DOHH2 (cell line): ENCODE measurements around the gene SLC66A1.

Experiments used
- H3F3A ChIP-seq: fragments of 200-600 bp; sonication (generic), shearing (Covaris generic); 2 replicates; pipeline ENCODE4 v1.6.0; 2016; ENCODE audit warnings: antibody characterized with exemption, mild to moderate bottlenecking; ENCODE audit not compliant: control insufficient read depth, insufficient read depth
- H3K27ac ChIP-seq: fragments of 200-600 bp; sonication (generic); 2 replicates; pipeline ENCODE4 v1.5.1; 2014; ENCODE audit warnings: low read depth, mild to moderate bottlenecking, low read length, moderate library complexity
- H3K27me3 ChIP-seq: fragments of 200-600 bp; sonication (generic); 2 replicates; pipeline ENCODE4 v1.6.1; 2014; ENCODE audit warnings: mild to moderate bottlenecking, low read length, mixed read lengths; ENCODE audit not compliant: control insufficient read depth
- H3K36me3 ChIP-seq: fragments of 200-600 bp; sonication (generic); 2 replicates; pipeline ENCODE4 v1.6.1; 2014; ENCODE audit warnings: mild to moderate bottlenecking, low read length, moderate library complexity, mixed read lengths; ENCODE audit not compliant: control insufficient read depth
- H3K4me1 ChIP-seq: fragments of 200-600 bp; sonication (generic); 2 replicates; pipeline ENCODE4 v1.6.1; 2014; ENCODE audit warnings: mild to moderate bottlenecking, low read length, mixed read lengths; ENCODE audit not compliant: control insufficient read depth
- H3K4me2 ChIP-seq: fragments of 200-600 bp; sonication (generic); 2 replicates; pipeline ENCODE4 v1.6.0; 2014; ENCODE audit warnings: mild to moderate bottlenecking, low read length, moderate library complexity
- H3K4me3 ChIP-seq: fragments of 200-600 bp; sonication (generic); 2 replicates; pipeline ENCODE4 v1.5.1; 2014; ENCODE audit warnings: mild to moderate bottlenecking, low read length, mixed read lengths
- H3K79me2 ChIP-seq: fragments of 200-600 bp; sonication (generic); 2 replicates; pipeline ENCODE4 v1.6.1; 2014; ENCODE audit warnings: mild to moderate bottlenecking, low read length, mixed read lengths; ENCODE audit not compliant: control insufficient read depth
- H3K9me2 ChIP-seq: fragments of 200-600 bp; sonication (generic); replicated peaks from 2 replicates; pipeline ENCODE4 v1.6.1; 2014; ENCODE audit warnings: mild to moderate bottlenecking, low read length, mixed read lengths; ENCODE audit not compliant: control insufficient read depth
- H3K9me3 ChIP-seq: fragments of 200-600 bp; sonication (generic); 2 replicates; pipeline ENCODE4 v1.6.1; 2014; ENCODE audit warnings: antibody characterized with exemption, low read length, mixed read lengths; ENCODE audit not compliant: control insufficient read depth, insufficient read depth
- H4K20me1 ChIP-seq: fragments of 200-600 bp; sonication (generic); 2 replicates; pipeline ENCODE4 v1.6.0; 2014; ENCODE audit warnings: low read depth, mild to moderate bottlenecking, antibody characterized with exemption, low read length, moderate library complexity; ENCODE audit not compliant: control insufficient read depth, insufficient read depth
- EZH2phosphoT487 ChIP-seq: fragments of 200-600 bp; sonication (generic); IDR thresholded peaks from 2 replicates; pipeline ENCODE4 v1.6.1; 2017; ENCODE audit warnings: borderline replicate concordance, mild to moderate bottlenecking, antibody characterized with exemption, low read length, moderate library complexity, mixed read lengths
- TF ChIP-seq, protein P1 (sequence below): fragments of 200-600 bp; sonication (generic); IDR thresholded peaks from one replicate; pipeline ENCODE4 v1.5.1; 2014; ENCODE audit warnings: antibody characterized with exemption, mild to moderate bottlenecking, low read depth, low read length; ENCODE audit not compliant: poor library complexity, severe bottlenecking

The SLC66A1 gene

DNA sequence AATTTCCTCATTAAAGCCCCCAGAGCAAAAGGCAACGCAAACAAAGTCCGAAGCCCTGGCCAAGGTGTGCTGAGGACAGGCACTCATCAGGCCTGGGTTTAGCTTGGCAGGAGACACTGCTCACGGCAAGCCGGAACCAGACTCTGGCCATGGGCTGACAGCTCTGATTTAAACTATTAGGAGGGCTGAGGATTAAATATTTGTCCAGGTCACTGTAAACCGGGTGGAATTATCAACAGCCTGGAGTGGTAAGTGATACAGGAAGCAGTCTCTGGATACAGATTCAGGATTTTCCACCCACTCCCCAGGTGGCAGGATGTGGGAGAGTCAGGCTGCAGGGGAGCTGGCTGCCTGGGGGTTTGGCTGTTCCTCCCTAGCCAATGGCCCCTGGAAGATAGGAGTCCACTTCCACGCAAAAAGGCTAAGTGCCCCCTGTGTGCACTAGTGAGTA, 42.4 kb downstream of the SLC66A1 start:
- Histone ChIP-seq H3K36me3 (peaks cover 14% of the 10 kb centered on the region; the same call in 1 of the 2 replicates), H3K4me2 (no peak overlapping the region), H3F3A (no peaks in the 10 kb centered on the region), H3K27me3 (no peaks in the 10 kb centered on the region), H3K4me1 (no peaks in the 10 kb centered on the region), H3K79me2 (no peaks in the 10 kb centered on the region), H3K4me3 (no peak overlapping the region), H3K9me3 (no peaks in the 10 kb centered on the region), H3K27ac (no peak overlapping the region), H4K20me1 (no peaks in the 10 kb centered on the region), H3K9me2 (no peaks in the 10 kb centered on the region)
- TF ChIP-seq, protein P1, sequence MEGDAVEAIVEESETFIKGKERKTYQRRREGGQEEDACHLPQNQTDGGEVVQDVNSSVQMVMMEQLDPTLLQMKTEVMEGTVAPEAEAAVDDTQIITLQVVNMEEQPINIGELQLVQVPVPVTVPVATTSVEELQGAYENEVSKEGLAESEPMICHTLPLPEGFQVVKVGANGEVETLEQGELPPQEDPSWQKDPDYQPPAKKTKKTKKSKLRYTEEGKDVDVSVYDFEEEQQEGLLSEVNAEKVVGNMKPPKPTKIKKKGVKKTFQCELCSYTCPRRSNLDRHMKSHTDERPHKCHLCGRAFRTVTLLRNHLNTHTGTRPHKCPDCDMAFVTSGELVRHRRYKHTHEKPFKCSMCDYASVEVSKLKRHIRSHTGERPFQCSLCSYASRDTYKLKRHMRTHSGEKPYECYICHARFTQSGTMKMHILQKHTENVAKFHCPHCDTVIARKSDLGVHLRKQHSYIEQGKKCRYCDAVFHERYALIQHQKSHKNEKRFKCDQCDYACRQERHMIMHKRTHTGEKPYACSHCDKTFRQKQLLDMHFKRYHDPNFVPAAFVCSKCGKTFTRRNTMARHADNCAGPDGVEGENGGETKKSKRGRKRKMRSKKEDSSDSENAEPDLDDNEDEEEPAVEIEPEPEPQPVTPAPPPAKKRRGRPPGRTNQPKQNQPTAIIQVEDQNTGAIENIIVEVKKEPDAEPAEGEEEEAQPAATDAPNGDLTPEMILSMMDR, result no peak
- TF ChIP-seq EZH2phosphoT487, result no peak

DNA sequence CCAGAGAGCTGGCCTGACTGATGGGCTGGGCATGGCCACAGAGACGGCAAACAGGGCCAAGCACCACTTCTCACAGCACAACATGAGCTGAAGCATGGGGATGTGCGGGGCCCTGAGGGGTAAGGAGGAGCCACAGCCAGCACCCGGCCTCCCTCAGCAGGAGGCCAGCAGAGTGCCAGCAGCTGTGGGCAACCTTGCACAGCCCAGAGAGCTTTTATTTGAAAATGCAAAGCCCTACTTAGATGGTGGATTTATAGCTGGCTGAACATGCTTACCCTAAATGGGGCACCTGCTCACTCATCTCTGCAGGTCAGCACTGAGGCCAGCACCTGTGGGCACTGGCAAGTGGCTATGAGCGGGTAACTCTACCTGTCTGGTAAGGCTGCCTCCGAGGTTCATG, 44.1 kb downstream of the SLC66A1 start:
- H3K4me2 ChIP-seq, result no peak overlapping the region
- TF ChIP-seq, protein P1, result no peak
- no peak for TF ChIP-seq EZH2phosphoT487
- no peaks in the 10 kb centered on the region for H3K9me3 ChIP-seq
- H3K27ac ChIP-seq, result no peak overlapping the region
- no peaks in the 10 kb centered on the region for H3K9me2 ChIP-seq
- H3K4me1 ChIP-seq, result no peaks in the 10 kb centered on the region
- H3K36me3 ChIP-seq, result peaks cover 16% of the 10 kb centered on the region; the same call in 1 of the 2 replicates
- H3K27me3 ChIP-seq, result no peaks in the 10 kb centered on the region
- H3K4me3 ChIP-seq, result no peak overlapping the region
- no peaks in the 10 kb centered on the region for H4K20me1 ChIP-seq
- H3K79me2 ChIP-seq, result no peaks in the 10 kb centered on the region
- H3F3A ChIP-seq, result no peaks in the 10 kb centered on the region

DNA sequence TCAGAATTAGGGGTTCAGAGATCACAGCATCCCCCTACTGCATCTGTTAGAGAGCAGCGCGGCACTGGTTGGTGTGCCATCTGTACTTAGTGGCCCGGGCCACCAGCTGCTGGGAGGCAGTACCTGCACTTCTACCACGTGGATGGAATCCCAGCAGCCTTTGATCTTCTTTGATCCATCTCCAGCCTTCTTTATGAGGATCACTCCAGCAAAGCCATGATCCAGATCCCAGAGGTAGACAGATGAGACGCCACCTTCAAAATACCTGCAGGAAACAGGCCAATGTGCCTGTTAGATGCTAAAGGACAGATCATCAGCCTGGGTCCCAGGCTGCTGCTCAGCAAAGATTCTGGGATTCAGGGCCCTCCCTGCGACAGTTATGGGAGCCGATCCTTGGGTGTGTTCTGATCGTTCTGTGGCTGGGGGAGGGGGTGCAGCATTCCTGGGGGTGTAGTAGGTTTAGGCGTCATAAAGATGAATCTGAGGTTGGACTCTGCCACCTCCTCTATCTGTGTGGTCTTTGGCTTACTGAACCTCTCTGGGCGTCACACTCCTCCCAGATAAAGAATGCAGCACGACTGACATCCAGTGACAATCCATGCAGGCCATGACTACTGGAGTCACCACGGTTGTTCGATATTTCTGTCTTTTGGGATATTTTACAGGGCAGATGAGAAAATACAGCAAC, 45.3 kb downstream of the SLC66A1 start:
- H3K9me3 ChIP-seq, result no peaks in the 10 kb centered on the region
- H3K4me1 ChIP-seq, result no peaks in the 10 kb centered on the region
- no peak overlapping the region for H3K27ac ChIP-seq
- no peaks in the 10 kb centered on the region for H3K9me2 ChIP-seq
- no peaks in the 10 kb centered on the region for H4K20me1 ChIP-seq
- no peaks in the 10 kb centered on the region for H3K79me2 ChIP-seq
- TF ChIP-seq, protein P1, result no peak
- no peak for TF ChIP-seq EZH2phosphoT487
- H3K36me3 ChIP-seq, result peaks cover 16% of the 10 kb centered on the region; the same call in 1 of the 2 replicates
- no peak overlapping the region for H3K4me3 ChIP-seq
- no peak overlapping the region for H3K4me2 ChIP-seq
- H3K27me3 ChIP-seq, result no peaks in the 10 kb centered on the region
- no peaks in the 10 kb centered on the region for H3F3A ChIP-seq
